GF-D8 (cell line): Measurements from ENCODE around the gene GYPC.
A peak's percentile ranks its signal among the peaks of the same experiment; 100 is the strongest.

Experiments
- DNase-seq: peaks from one replicate; lab custom pipeline; 2025; lab: John Stamatoyannopoulos, UW

The GYPC gene

GRCh38 chr2:126650994-126651393, 5.0 kb upstream of the GYPC start:
- DNase-seq: no peak

GRCh38 chr2:126652323-126652891, 3.6 kb upstream of the GYPC start:
- DNase-seq: no peak

- no peak for DNase-seq
Measured at GRCh38 chr2:126653109-126653508, 2.8 kb upstream of the GYPC start.

- DNase-seq: no peak
Measured at GRCh38 chr2:126653761-126654160, 2.2 kb upstream of the GYPC start.

GRCh38 chr2:126655051-126655450, 907 bp upstream of the GYPC start:
- DNase-seq: no peak

GRCh38 chr2:126656431-126657147, 631 bp downstream of the GYPC start:
- no peak for DNase-seq

GRCh38 chr2:126657148-126657635, 1.2 kb downstream of the GYPC start:
- peak; percentile 42 for DNase-seq

- peak; percentile 68 for DNase-seq
Measured at GRCh38 chr2:126657636-126658318, 1.8 kb downstream of the GYPC start.

- DNase-seq: no peak
Measured at GRCh38 chr2:126658319-126658904, 2.5 kb downstream of the GYPC start.

GRCh38 chr2:126658905-126659561, 3.1 kb downstream of the GYPC start:
- peak; percentile 54 for DNase-seq

- no peak for DNase-seq
Measured at GRCh38 chr2:126659562-126660467, 3.9 kb downstream of the GYPC start.

- DNase-seq: no peak
Measured at GRCh38 chr2:126660971-126661370, 5.0 kb downstream of the GYPC start.

GRCh38 chr2:126661702-126662500, 5.9 kb downstream of the GYPC start:
- DNase-seq: no peak

GRCh38 chr2:126662621-126663020, 6.7 kb downstream of the GYPC start:
- DNase-seq: no peak

- no peak for DNase-seq
Measured at GRCh38 chr2:126663184-126663963, 7.4 kb downstream of the GYPC start.

GRCh38 chr2:126664234-126664633, 8.3 kb downstream of the GYPC start:
- DNase-seq: no peak

- DNase-seq: no peak
Measured at GRCh38 chr2:126664639-126665038, 8.7 kb downstream of the GYPC start.

GRCh38 chr2:126665483-126665882, 9.5 kb downstream of the GYPC start:
- no peak for DNase-seq

- DNase-seq: no peak
Measured at GRCh38 chr2:126668254-126668653, 12.3 kb downstream of the GYPC start.

GRCh38 chr2:126669772-126670171, 13.8 kb downstream of the GYPC start:
- no peak for DNase-seq
